Measurements from ENCODE around the gene PALLD. TPM values are rescaled to one million over a fixed set of nuclear protein-coding genes. Genes with fewer than 3 reads are reported as not detected.
A peak's percentile ranks its signal among the peaks of the same experiment; 100 is the strongest.

Gene PALLD
- polyA plus RNA-seq, 3 donors = 6.1 to 11.8 (median 9.9) TPM

- Histone ChIP-seq H3K79me2 (ENCODE audit: insufficient read depth, low read length) (no peaks in the 10 kb centered on the region), H2AFZ (ENCODE audit: insufficient read depth, low read depth, low read length, poor library complexity, severe bottlenecking) (no peak overlapping the region), H3K9me3 (replicated peaks in 1 of 2; ENCODE audit: control insufficient read depth in 1 of 2, insufficient read depth in 1 of 2, low read length in 2 of 2) (peaks cover 0 to 10% of the 10 kb centered on the region in 2 donors), H3K27me3 (ENCODE audit: control insufficient read depth in 2 of 2, insufficient read depth in 2 of 2, low read length in 2 of 2) (peaks cover 50 to 55% of the 10 kb centered on the region in 2 donors), H3K4me3 (replicated peaks in 1 of 3; ENCODE audit: low read depth in 2 of 3, low read length in 3 of 3) (no peak overlapping the region), H4K20me1 (ENCODE audit: insufficient read depth, low read length) (no peaks in the 10 kb centered on the region), H3K36me3 (replicated peaks in 1 of 2; ENCODE audit: control insufficient read depth in 1 of 2, insufficient read depth in 2 of 2, low read length in 2 of 2) (no peaks in the 10 kb centered on the region), H3K27ac (ENCODE audit: low read depth in 1 of 2, low read length in 2 of 2) (no peak overlapping the region), H3K9ac (ENCODE audit: insufficient read depth, low read length, poor library complexity, severe bottlenecking) (no peak overlapping the region), H3K4me1 (ENCODE audit: control insufficient read depth in 1 of 2, insufficient read depth in 2 of 2, low read length in 2 of 2) (peaks cover 8 to 18% of the 10 kb centered on the region in 2 donors), H3K4me2 (replicated peaks; ENCODE audit: extremely low read depth, low read length, poor library complexity, severe bottlenecking) (no peak overlapping the region)
- Mint-ChIP-seq H3K4me3 (no peak overlapping the region), H3K27me3 (ENCODE audit: low read depth in 3 of 3) (peaks cover 52 to 61% (median 58%) of the 10 kb centered on the region in 3 donors), H3K9me3 (peaks cover 0 to 9% (median 0%) of the 10 kb centered on the region in 7 donors), H3K36me3 (peaks cover 0 to 5% of the 10 kb centered on the region in 2 donors), H3K27ac (no peak overlapping the region), H3K4me1 (peaks cover 22% of the 10 kb centered on the region)
- intact Hi-C loops (cut with micrococcal nuclease) = no loop called here
- WGBS (ENCODE audit: insufficient coverage) = 79% methylated on average over 4 of the region's 4 CpGs
- TF ChIP-seq CTCF (IDR thresholded peaks at IDR 0.05) = no peak
- no peak for DNase-seq
Observed at GRCh38 chr4:168629566-168629965, 132.7 kb downstream of the PALLD start.

DNA sequence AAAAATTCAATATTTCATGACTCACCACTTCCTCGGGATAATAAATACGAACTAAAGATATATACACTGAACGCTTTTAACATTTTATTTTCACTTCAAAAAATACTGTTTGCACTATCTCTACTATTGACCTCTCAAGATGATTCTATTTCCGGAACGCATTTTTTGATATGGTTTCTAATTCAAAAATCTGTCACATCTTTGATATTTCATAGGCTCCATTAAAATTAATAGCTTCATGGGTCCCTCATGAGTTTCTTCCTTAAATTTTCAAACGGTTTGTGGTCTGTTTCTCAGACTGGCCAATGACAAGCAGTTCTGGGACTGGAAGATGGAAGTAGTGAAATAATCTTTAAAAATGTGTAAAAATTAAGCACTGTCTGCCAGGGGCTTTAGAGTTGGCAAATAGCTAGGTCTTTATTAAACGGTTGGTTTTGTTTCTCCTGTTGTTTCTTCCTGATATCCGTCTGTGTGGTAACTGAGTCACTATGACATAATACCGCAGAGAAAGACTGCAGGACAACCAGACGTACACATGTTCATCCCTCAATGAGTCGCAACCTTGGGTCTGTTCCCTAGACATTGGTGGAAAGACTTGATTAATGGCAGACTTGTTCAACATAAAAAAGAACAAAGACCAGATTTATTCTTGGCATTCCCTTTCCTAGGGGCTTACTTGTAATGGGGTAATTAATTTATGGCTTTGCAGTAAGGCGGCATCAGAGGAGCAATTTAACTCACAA, 133.8 kb downstream of the PALLD start:
- H3K4me3 Mint-ChIP-seq = peak overlapping the region in 1 of 2 donors; percentile 88
- Histone ChIP-seq H3K27me3 (ENCODE audit: control insufficient read depth in 2 of 2, insufficient read depth in 2 of 2, low read length in 2 of 2) (peaks cover 56 to 65% of the 10 kb centered on the region in 2 donors), H3K4me2 (replicated peaks; ENCODE audit: extremely low read depth, low read length, poor library complexity, severe bottlenecking) (peak overlapping the region; percentile 75), H3K79me2 (ENCODE audit: insufficient read depth, low read length) (no peaks in the 10 kb centered on the region), H3K9ac (ENCODE audit: insufficient read depth, low read length, poor library complexity, severe bottlenecking) (no peak overlapping the region), H3K4me3 (replicated peaks in 1 of 3; ENCODE audit: low read depth in 2 of 3, low read length in 3 of 3) (peak overlapping the region in 1 of 3 experiments; percentile 70), H3K27ac (ENCODE audit: low read depth in 1 of 2, low read length in 2 of 2) (no peak overlapping the region), H3K9me3 (replicated peaks in 1 of 2; ENCODE audit: control insufficient read depth in 1 of 2, insufficient read depth in 1 of 2, low read length in 2 of 2) (peaks cover 0 to 10% of the 10 kb centered on the region in 2 donors), H4K20me1 (ENCODE audit: insufficient read depth, low read length) (no peaks in the 10 kb centered on the region), H3K4me1 (ENCODE audit: control insufficient read depth in 1 of 2, insufficient read depth in 2 of 2, low read length in 2 of 2) (peaks cover 8 to 18% of the 10 kb centered on the region in 2 donors), H3K36me3 (replicated peaks in 1 of 2; ENCODE audit: control insufficient read depth in 1 of 2, insufficient read depth in 2 of 2, low read length in 2 of 2) (no peaks in the 10 kb centered on the region), H2AFZ (ENCODE audit: insufficient read depth, low read depth, low read length, poor library complexity, severe bottlenecking) (no peak overlapping the region)
- peaks cover 22% of the 10 kb centered on the region for H3K4me1 Mint-ChIP-seq
- WGBS (ENCODE audit: insufficient coverage) = 46% methylated on average over 5 of the region's 12 CpGs
- no peak for TF ChIP-seq CTCF (IDR thresholded peaks at IDR 0.05)
- intact Hi-C loops (cut with micrococcal nuclease) = no loop called here
- DNase-seq = peak in 2 of 3 donors; percentile 3 to 41
- peaks cover 0 to 5% of the 10 kb centered on the region in 2 donors for H3K36me3 Mint-ChIP-seq
- H3K27me3 Mint-ChIP-seq (ENCODE audit: low read depth in 3 of 3) = peaks cover 58 to 70% (median 67%) of the 10 kb centered on the region in 3 donors
- H3K27ac Mint-ChIP-seq = no peak overlapping the region
- peaks cover 0 to 9% (median 0%) of the 10 kb centered on the region in 7 donors for H3K9me3 Mint-ChIP-seq

Data from CD14-positive monocyte (primary cell).